ENCODE data around the gene RNF213.

The RNF213 gene

GRCh38 chr17:80220054-80220735 lies 40.5 kb upstream of the RNF213 start, which contains the start of the genes SGSH and SLC26A11:
Gene SGSH, minus strand, starts transcription at chr17:80220333. Its CDS starts 20 bp downstream, at chr17:80220313.
Gene SLC26A11, plus strand, starts transcription at chr17:80220427. Its CDS starts 1,134 bp downstream, at chr17:80221561.
- no peak within 1 kb of the TSS for H3K9ac ChIP-seq (ENCODE audit: low read length)
- H3K79me2 ChIP-seq (ENCODE audit: insufficient read depth, low read length): no peaks in the 10 kb centered on the region
- peak within 1 kb of the TSS; percentile 50 for H3K4me3 ChIP-seq (ENCODE audit: low read depth, low read length, poor library complexity, severe bottlenecking)
- H2AFZ ChIP-seq (ENCODE audit: low read length): no peak within 1 kb of the TSS
- H3K36me3 ChIP-seq (ENCODE audit: insufficient read depth, low read length): no peaks in the 10 kb centered on the region
- no peaks in the 10 kb centered on the region for H3K9me3 ChIP-seq (ENCODE audit: low read length)
- no peak within 1 kb of the TSS for H3K27ac ChIP-seq (ENCODE audit: low read depth, low read length, poor library complexity, severe bottlenecking)
- no peaks in the 10 kb centered on the region for H4K20me1 ChIP-seq (ENCODE audit: insufficient read depth, low read length)
- peaks cover 16% of the 10 kb centered on the region for H3K4me1 ChIP-seq (ENCODE audit: insufficient read depth, low read length, severe bottlenecking)
- H3K9me2 ChIP-seq (ENCODE audit: low read depth, low read length): no peaks in the 10 kb centered on the region
- TF ChIP-seq CTCF (IDR thresholded peaks at IDR 0.05; ENCODE audit: low read length): no peak
- no peak for TF ChIP-seq EZH2 (IDR thresholded peaks at IDR 0.05; ENCODE audit: borderline replicate concordance, low read length)
- H3F3A ChIP-seq (ENCODE audit: insufficient read depth, low read length): no peaks in the 10 kb centered on the region; the same call in 1 of the 2 replicates
- peaks cover 30% of the 10 kb centered on the region; the same call in 1 of the 2 replicates for H3K27me3 ChIP-seq (ENCODE audit: insufficient read depth, low read length)
- H3K4me2 ChIP-seq (ENCODE audit: low read length): peak within 1 kb of the TSS; percentile 57

GRCh38 chr17:80220736-80221215 lies 39.9 kb upstream of the RNF213 start:
- no peaks in the 10 kb centered on the region for H3K9me2 ChIP-seq (ENCODE audit: low read depth, low read length)
- no peaks in the 10 kb centered on the region; the same call in 1 of the 2 replicates for H3F3A ChIP-seq (ENCODE audit: insufficient read depth, low read length)
- peaks cover 16% of the 10 kb centered on the region for H3K4me1 ChIP-seq (ENCODE audit: insufficient read depth, low read length, severe bottlenecking)
- H3K27ac ChIP-seq (ENCODE audit: low read depth, low read length, poor library complexity, severe bottlenecking): no peak overlapping the region
- peaks cover 30% of the 10 kb centered on the region; the same call in 1 of the 2 replicates for H3K27me3 ChIP-seq (ENCODE audit: insufficient read depth, low read length)
- H4K20me1 ChIP-seq (ENCODE audit: insufficient read depth, low read length): no peaks in the 10 kb centered on the region
- no peaks in the 10 kb centered on the region for H3K9me3 ChIP-seq (ENCODE audit: low read length)
- TF ChIP-seq EZH2 (IDR thresholded peaks at IDR 0.05; ENCODE audit: borderline replicate concordance, low read length) (no peak), CTCF (IDR thresholded peaks at IDR 0.05; ENCODE audit: low read length) (no peak)
- H2AFZ ChIP-seq (ENCODE audit: low read length): no peak overlapping the region
- no peak overlapping the region for H3K9ac ChIP-seq (ENCODE audit: low read length)
- H3K79me2 ChIP-seq (ENCODE audit: insufficient read depth, low read length): no peaks in the 10 kb centered on the region
- no peaks in the 10 kb centered on the region for H3K36me3 ChIP-seq (ENCODE audit: insufficient read depth, low read length)
- H3K4me2 ChIP-seq (ENCODE audit: low read length): no peak overlapping the region; the same call in 1 of the 2 replicates
- peak overlapping the region; percentile 50 for H3K4me3 ChIP-seq (ENCODE audit: low read depth, low read length, poor library complexity, severe bottlenecking)

GRCh38 chr17:80221351-80222105 lies 39.1 kb upstream of the RNF213 start:
- Histone ChIP-seq H3K79me2 (ENCODE audit: insufficient read depth, low read length) (no peaks in the 10 kb centered on the region), H3K9ac (ENCODE audit: low read length) (no peak overlapping the region), H3K4me1 (ENCODE audit: insufficient read depth, low read length, severe bottlenecking) (peaks cover 16% of the 10 kb centered on the region), H3K27ac (ENCODE audit: low read depth, low read length, poor library complexity, severe bottlenecking) (no peak overlapping the region), H3F3A (ENCODE audit: insufficient read depth, low read length) (no peaks in the 10 kb centered on the region; the same call in 1 of the 2 replicates), H3K4me3 (ENCODE audit: low read depth, low read length, poor library complexity, severe bottlenecking) (no peak overlapping the region), H4K20me1 (ENCODE audit: insufficient read depth, low read length) (no peaks in the 10 kb centered on the region), H3K9me2 (ENCODE audit: low read depth, low read length) (no peaks in the 10 kb centered on the region), H3K36me3 (ENCODE audit: insufficient read depth, low read length) (no peaks in the 10 kb centered on the region), H3K4me2 (ENCODE audit: low read length) (no peak overlapping the region), H3K9me3 (ENCODE audit: low read length) (no peaks in the 10 kb centered on the region), H2AFZ (ENCODE audit: low read length) (no peak overlapping the region), H3K27me3 (ENCODE audit: insufficient read depth, low read length) (peaks cover 27% of the 10 kb centered on the region; the same call in 1 of the 2 replicates)
- no peak for TF ChIP-seq CTCF (IDR thresholded peaks at IDR 0.05; ENCODE audit: low read length)
- no peak for TF ChIP-seq EZH2 (IDR thresholded peaks at IDR 0.05; ENCODE audit: borderline replicate concordance, low read length)
